Measurements from ENCODE around the gene SART3. TPM values are rescaled to one million over a fixed set of nuclear protein-coding genes. Genes with fewer than 3 reads are reported as not detected.

The SART3 gene
- total and polyA plus RNA-seq, 2 of the 13 experiments (the other 11 are each of a cell fraction or from before 2014, with no cell fraction given) = 16.1 to 69.9 TPM

- 0 out of 2 replicates have a peak, but pooled peaks have one; percentile 33 for TF ChIP-seq FOSL2 (CRISPR knock-in tag; IDR thresholded peaks at IDR 0.05)
- TF ChIP-seq GATAD1 (CRISPR knock-in tag; IDR thresholded peaks at IDR 0.05) = peak; percentile 79; the same call in 1 of the 2 replicates
- peak; percentile 60 for TF ChIP-seq CEBPG (CRISPR knock-in tag; IDR thresholded peaks at IDR 0.05)
- TF ChIP-seq, protein P1, sequence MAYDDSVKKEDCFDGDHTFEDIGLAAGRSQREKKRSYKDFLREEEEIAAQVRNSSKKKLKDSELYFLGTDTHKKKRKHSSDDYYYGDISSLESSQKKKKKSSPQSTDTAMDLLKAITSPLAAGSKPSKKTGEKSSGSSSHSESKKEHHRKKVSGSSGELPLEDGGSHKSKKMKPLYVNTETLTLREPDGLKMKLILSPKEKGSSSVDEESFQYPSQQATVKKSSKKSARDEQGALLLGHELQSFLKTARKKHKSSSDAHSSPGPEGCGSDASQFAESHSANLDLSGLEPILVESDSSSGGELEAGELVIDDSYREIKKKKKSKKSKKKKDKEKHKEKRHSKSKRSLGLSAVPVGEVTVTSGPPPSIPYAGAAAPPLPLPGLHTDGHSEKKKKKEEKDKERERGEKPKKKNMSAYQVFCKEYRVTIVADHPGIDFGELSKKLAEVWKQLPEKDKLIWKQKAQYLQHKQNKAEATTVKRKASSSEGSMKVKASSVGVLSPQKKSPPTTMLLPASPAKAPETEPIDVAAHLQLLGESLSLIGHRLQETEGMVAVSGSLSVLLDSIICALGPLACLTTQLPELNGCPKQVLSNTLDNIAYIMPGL (CRISPR knock-in tag; IDR thresholded peaks at IDR 0.05; ENCODE audit: borderline replicate concordance in 1 of 2, low read depth in 1 of 2) = peak in 1 of 2 experiments; percentile 75; a peak in 2 of 4 replicates
- TF ChIP-seq ZKSCAN8 (CRISPR knock-in tag; IDR thresholded peaks at IDR 0.05; ENCODE audit: borderline replicate concordance) = 0 out of 2 replicates have a peak, but pooled peaks have one; percentile 36
- TF ChIP-seq CHD2 (IDR thresholded peaks at IDR 0.05; ENCODE audit: low read depth, low read length) = peak; percentile 35; the same call in 1 of the 2 replicates
- 0 out of 2 replicates have a peak, but pooled peaks have one; percentile 44 for TF ChIP-seq ZNF761 (CRISPR knock-in tag; conservative IDR thresholded peaks at IDR 0.05)
- peak; percentile 73 for TF ChIP-seq SAP130 (CRISPR knock-in tag; IDR thresholded peaks at IDR 0.05; ENCODE audit: low read depth)
- peak; percentile 75 for TF ChIP-seq KDM5A (IDR thresholded peaks at IDR 0.05; ENCODE audit: borderline replicate concordance, low read length)
- no peak for TF ChIP-seq SPEN (CRISPR knock-in tag; IDR thresholded peaks at IDR 0.05; ENCODE audit: low read depth)
- peak; percentile 26; the same call in 1 of the 2 replicates for TF ChIP-seq ARID5B (CRISPR knock-in tag; IDR thresholded peaks at IDR 0.05)
- no peak for TF ChIP-seq ZNF572 (CRISPR knock-in tag; IDR thresholded peaks at IDR 0.05)
- no peak for TF ChIP-seq FOXA1 (IDR thresholded peaks at IDR 0.05)
- 0 out of 2 replicates have a peak, but pooled peaks have one; percentile 34 for TF ChIP-seq FOXA1 (CRISPR knock-in tag; IDR thresholded peaks at IDR 0.05)
- TF ChIP-seq ZC3H4 (CRISPR knock-in tag; IDR thresholded peaks at IDR 0.05; ENCODE audit: borderline replicate concordance) = no peak
- peak; percentile 63; the same call in 1 of the 2 replicates for TF ChIP-seq FOXK1 (CRISPR knock-in tag; IDR thresholded peaks at IDR 0.05; ENCODE audit: borderline replicate concordance, low read depth)
- TF ChIP-seq STAG1 (CRISPR knock-in tag; IDR thresholded peaks at IDR 0.05) = peak; percentile 87
- peak; percentile 99 for TF ChIP-seq GZF1 (CRISPR knock-in tag; IDR thresholded peaks at IDR 0.05)
- TF ChIP-seq RXRB (CRISPR knock-in tag; IDR thresholded peaks at IDR 0.05; ENCODE audit: borderline replicate concordance) = peak; percentile 57; the same call in 1 of the 2 replicates
- TF ChIP-seq, protein P2, sequence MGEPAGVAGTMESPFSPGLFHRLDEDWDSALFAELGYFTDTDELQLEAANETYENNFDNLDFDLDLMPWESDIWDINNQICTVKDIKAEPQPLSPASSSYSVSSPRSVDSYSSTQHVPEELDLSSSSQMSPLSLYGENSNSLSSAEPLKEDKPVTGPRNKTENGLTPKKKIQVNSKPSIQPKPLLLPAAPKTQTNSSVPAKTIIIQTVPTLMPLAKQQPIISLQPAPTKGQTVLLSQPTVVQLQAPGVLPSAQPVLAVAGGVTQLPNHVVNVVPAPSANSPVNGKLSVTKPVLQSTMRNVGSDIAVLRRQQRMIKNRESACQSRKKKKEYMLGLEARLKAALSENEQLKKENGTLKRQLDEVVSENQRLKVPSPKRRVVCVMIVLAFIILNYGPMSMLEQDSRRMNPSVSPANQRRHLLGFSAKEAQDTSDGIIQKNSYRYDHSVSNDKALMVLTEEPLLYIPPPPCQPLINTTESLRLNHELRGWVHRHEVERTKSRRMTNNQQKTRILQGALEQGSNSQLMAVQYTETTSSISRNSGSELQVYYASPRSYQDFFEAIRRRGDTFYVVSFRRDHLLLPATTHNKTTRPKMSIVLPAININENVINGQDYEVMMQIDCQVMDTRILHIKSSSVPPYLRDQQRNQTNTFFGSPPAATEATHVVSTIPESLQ (CRISPR knock-in tag; conservative IDR thresholded peaks at IDR 0.05) = 0 out of 2 replicates have a peak, but pooled peaks have one; percentile 42
- TF ChIP-seq HNF4A (CRISPR knock-in tag; IDR thresholded peaks at IDR 0.05) = 0 out of 2 replicates have a peak, but pooled peaks have one; percentile 6
- TF ChIP-seq, protein P3, sequence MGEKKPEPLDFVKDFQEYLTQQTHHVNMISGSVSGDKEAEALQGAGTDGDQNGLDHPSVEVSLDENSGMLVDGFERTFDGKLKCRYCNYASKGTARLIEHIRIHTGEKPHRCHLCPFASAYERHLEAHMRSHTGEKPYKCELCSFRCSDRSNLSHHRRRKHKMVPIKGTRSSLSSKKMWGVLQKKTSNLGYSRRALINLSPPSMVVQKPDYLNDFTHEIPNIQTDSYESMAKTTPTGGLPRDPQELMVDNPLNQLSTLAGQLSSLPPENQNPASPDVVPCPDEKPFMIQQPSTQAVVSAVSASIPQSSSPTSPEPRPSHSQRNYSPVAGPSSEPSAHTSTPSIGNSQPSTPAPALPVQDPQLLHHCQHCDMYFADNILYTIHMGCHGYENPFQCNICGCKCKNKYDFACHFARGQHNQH (CRISPR knock-in tag; IDR thresholded peaks at IDR 0.05) = peak; percentile 51; the same call in 1 of the 2 replicates
Measured at GRCh38 chr12:108563136-108563803, 2.3 kb upstream of the SART3 start (continued).

Data from HepG2 (cell line).